LNCaP clone FGC (cell line): ENCODE data around the gene TTLL10.

Source experiments
- DNase-seq: peaks from one replicate; pipeline ENCODE4 v3.0.0-alpha.2; 2011; ENCODE audit warnings: low read depth
- H3K4me3 ChIP-seq: 2 replicates; pipeline ENCODE4 v1.5.1; 2011; ENCODE audit warnings: mild to moderate bottlenecking, low read depth, low read length, control low read depth
- TF ChIP-seq, protein P1 (sequence below): IDR thresholded peaks from 2 replicates; pipeline ENCODE4 v1.5.1; 2012; ENCODE audit warnings: mild to moderate bottlenecking; ENCODE audit not compliant: control insufficient read depth, insufficient read depth; ENCODE audit errors: extremely low read depth

TTLL10 gene

DNA sequence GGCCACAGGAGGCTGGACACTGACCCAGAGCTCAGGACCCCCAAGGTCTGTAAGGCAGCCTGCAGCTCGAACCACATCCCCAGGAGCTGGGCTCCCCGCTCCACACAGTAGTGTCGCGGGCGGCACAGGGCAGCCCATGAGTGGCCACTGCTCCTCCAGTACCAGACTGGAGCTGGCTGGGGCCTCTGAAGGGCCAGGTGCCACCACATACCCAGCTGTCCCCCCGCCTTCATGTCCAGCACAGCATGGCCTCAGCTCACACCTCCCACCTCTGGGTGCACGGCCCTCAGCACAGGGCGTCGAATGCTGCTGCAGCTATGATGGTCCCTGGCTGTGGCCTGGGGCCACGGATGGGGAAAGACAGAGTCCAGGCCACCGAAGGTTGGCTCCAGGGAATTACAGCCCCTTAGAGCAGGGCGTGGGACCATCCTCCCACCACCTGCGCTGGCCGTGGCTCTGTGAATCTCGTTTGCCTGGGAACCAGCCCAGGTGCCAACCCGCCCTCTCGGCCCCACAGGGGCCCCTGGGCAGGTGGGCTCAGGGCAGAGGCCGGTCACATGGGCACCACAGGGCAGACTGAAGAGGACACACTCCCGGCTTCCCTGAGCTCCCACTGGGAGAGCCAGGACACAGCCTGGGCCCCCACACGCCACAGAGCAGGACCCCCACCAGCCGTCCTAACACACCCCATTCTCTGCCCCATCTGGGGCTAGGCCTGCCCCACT, 42.4 kb downstream of the TTLL10 start:
- TF ChIP-seq, protein P1, sequence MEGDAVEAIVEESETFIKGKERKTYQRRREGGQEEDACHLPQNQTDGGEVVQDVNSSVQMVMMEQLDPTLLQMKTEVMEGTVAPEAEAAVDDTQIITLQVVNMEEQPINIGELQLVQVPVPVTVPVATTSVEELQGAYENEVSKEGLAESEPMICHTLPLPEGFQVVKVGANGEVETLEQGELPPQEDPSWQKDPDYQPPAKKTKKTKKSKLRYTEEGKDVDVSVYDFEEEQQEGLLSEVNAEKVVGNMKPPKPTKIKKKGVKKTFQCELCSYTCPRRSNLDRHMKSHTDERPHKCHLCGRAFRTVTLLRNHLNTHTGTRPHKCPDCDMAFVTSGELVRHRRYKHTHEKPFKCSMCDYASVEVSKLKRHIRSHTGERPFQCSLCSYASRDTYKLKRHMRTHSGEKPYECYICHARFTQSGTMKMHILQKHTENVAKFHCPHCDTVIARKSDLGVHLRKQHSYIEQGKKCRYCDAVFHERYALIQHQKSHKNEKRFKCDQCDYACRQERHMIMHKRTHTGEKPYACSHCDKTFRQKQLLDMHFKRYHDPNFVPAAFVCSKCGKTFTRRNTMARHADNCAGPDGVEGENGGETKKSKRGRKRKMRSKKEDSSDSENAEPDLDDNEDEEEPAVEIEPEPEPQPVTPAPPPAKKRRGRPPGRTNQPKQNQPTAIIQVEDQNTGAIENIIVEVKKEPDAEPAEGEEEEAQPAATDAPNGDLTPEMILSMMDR, result no peak
- no peak overlapping the region for H3K4me3 ChIP-seq
- DNase-seq, result no peak

DNA sequence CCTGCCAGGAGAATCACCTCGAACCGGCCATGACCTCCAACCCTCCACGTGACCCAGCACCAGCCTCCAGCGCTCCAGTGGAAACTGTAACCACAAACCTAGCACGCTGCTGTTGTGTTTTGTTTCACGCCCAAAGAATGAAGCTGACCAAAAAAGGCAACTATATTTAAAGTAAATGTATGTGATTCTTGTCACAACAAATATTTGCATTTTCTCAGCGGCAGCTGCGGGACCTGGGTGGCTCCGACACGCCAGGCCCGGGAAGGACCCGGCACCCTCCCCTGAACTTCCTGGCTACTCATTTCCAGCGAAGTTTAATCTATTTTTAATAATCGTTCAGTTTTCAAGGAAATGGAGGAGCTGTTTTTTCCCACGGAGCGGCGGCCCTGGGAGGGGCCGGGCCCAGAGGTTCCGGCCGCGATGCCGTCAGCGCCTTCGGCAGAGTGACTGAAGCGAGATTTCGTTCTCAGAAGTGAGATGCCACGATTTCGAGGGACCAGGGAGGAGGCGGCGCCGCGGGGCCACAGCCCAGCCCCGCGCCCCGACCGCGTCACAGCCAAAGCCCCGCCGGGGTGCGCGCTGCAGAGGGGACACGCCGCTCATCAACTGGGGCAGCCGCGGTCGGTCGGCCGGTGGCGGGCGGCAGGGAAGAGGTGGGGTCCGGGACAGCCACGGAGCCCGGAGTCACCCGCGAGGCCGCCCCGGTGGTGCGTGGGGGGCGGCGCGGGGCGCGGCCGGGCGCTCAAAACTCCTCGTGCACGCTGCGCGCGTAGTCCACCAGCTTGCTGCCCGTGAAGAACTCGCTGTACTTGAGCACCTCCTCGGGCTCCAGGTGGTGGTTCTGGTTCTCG, 43.3 kb downstream of the TTLL10 start:
- DNase-seq, result no peak
- TF ChIP-seq, protein P1, result no peak
- H3K4me3 ChIP-seq, result no peak overlapping the region

DNA sequence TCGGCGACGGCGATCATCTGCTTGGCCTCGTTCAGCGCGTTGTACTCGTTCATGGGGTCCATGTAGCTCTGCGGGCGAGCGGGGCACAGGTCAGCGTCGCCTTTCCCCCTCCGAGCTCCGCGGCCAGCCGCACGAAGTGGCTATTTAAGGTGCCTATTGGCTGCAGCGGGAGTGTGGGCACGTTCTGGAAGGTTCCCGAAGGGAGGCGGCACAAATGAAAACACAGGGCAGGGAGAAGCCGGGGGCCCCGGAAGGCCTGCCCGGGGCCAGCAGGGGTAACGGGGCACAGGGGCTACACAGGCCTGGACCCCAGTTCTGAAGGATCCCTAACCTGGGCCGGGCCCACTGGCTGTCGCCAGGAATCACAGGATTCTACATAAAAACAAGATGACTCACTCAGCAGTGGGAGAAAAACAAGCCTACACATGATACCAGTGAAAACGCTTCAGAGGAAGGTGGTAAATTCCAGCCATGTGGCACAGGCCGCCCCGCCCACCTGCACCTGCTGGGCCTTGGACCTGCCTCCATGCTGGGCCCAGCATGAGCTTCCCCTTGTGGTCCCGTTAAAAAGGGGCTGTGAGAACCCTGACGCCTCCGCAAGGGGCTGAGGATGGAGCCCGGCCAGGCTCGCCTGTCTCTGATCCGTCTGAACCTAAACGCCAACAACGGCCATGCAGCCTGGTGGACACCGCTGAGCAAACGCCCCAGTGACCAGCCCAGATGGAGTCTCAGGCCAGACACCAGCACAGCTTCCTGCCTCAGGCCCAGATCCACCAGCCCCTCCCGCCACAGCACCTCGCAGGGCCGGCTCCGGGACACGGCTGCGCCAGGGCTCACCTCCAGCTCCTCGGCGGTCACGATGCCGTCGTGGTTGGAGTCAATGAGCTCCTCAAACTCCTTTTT, 44.2 kb downstream of the TTLL10 start:
- no peak overlapping the region for H3K4me3 ChIP-seq
- TF ChIP-seq, protein P1, result no peak
- no peak for DNase-seq

DNA sequence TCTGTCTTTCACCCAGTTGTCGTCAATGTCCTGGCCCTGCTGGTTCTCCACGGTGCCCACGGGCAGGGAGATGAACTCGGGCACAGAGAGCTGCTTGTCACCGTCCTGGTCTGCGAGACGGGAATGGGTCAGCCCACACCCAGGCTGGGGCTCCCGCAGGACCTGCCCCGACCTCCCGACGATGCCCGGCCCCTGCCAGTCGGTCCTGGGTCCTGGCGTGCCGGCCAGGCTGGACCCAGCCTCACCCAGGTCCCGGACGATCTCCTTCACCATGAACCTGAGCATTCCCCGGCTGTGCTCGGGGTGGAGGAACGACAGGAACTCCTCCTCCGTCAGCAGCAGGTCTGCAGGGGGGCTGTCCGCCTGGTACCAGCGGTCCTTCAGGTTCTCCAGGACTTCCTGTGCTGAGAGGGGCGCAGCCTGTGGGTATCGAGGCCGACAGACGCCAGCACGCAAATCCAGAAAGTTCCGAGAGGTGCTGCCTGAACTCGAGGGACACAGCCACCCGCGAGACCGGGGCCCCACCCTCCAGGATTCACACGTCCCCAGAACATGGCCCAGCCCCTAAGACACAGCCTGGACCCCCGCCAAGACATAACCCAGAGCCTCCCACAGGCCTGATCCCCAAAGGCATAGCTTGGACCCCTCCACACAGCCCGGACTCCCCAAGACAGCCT, 45.0 kb downstream of the TTLL10 start:
- TF ChIP-seq, protein P1, result no peak
- no peak overlapping the region for H3K4me3 ChIP-seq
- DNase-seq, result no peak

DNA sequence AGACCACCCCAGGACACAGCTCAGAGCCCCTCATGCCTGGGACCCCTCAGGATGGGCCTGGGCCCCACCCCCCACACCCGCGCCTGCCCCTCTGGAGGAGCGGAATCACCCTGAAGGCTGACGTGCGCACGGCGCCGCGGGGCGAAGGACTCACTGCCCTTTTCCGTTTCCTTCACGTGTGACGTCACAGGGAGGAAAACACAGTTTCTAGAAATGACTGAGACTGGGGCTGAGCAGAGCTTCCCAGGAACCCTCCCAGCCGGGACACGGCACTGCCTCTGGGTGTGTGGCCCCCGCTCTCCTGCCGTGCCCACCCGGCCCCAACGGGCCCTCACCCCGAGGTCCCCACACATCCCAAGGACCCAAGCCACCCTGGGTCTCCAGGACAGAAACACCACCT, 45.7 kb downstream of the TTLL10 start:
- TF ChIP-seq, protein P1, result no peak
- DNase-seq, result no peak
- H3K4me3 ChIP-seq, result no peak overlapping the region

DNA sequence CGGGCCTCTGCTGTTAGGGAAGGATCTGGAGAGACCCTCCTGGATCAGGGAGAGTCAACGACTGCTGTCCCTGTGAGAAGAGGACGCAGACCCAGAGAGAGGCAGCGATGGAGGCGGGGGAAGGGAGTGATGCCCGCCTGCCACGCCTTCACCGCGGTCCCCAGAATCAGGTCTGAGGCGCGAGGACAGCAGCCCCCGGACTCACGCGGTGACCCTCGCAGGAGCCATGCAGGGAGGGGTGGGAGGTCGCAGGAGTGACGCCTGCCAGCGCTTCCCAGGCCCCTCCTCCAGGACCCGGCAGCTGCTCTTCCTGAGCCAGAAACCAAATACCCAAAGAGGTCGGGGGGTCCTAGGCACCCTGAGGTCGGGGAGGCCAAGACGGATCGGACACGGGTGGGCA, 46.5 kb downstream of the TTLL10 start:
- TF ChIP-seq, protein P1, result no peak
- DNase-seq, result no peak
- H3K4me3 ChIP-seq, result no peak overlapping the region
